Measurements from ENCODE around the gene ANKRD12. TPM values are rescaled to one million over a fixed set of nuclear protein-coding genes. Genes with fewer than 3 reads are reported as not detected.

ANKRD12 gene
- total RNA-seq, 1 experiment from 2014 or later, result 43.4 TPM

DNA sequence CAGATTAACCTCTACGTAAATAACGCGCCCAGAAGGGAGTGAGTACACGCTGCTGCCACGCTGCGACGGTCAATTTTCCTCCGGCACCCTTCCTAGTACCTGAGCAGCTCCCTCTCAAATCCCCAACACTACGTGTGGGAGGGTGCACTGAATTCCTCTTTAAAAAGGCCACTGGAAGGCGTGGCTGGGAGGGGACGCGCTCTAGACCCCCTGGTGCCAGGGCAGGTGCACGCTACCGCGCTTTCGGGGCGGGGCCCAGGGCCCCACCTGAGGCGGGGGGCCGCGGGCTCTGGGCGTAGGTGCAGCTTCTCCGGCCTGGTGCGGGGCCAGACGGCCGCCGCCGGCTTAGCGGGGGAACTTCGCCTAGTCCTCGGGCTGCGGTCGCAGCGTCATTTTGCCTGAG lies 668 bp upstream of the ANKRD12 start (continued):
- peak; percentile 41; the same call in 1 of the 2 replicates for TF ChIP-seq E2F1 (CRISPR knock-in tag; IDR thresholded peaks at IDR 0.05)
- peak; percentile 41; the same call in 1 of the 2 replicates for TF ChIP-seq ERG (CRISPR knock-in tag; IDR thresholded peaks at IDR 0.05)
- TF ChIP-seq ESRRA (CRISPR knock-in tag; IDR thresholded peaks at IDR 0.05; ENCODE audit: borderline replicate concordance), result peak; percentile 15; the same call in 1 of the 2 replicates

GRCh38 chr18:9137168-9138066 lies 836 bp downstream of the ANKRD12 start:
- peak overlapping the region; percentile 93 for H3K27ac Mint-ChIP-seq
- peaks cover 40% of the 10 kb centered on the region for H3K4me1 Mint-ChIP-seq
- no peak for TF ChIP-seq MXD4 (CRISPR knock-in tag; IDR thresholded peaks at IDR 0.05; ENCODE audit: borderline replicate concordance)
- no peak for TF ChIP-seq FOXJ3 (CRISPR knock-in tag; IDR thresholded peaks at IDR 0.05; ENCODE audit: borderline replicate concordance)
- TF ChIP-seq NFATC4 (CRISPR knock-in tag; IDR thresholded peaks at IDR 0.05), result no peak
- no peak for TF ChIP-seq CREB1 (CRISPR knock-in tag; IDR thresholded peaks at IDR 0.05)
- TF ChIP-seq USF1 (CRISPR knock-in tag; IDR thresholded peaks at IDR 0.05), result no peak
- TF ChIP-seq ZNF671 (CRISPR knock-in tag; IDR thresholded peaks at IDR 0.05), result no peak
- no peak for TF ChIP-seq GABPB1 (CRISPR knock-in tag; IDR thresholded peaks at IDR 0.05)
- no peak for TF ChIP-seq RELA (CRISPR knock-in tag; IDR thresholded peaks at IDR 0.05; ENCODE audit: borderline replicate concordance)
- no peak for TF ChIP-seq IRF2 (CRISPR knock-in tag; IDR thresholded peaks at IDR 0.05; ENCODE audit: borderline replicate concordance, low read depth)
- TF ChIP-seq FOXP4 (CRISPR knock-in tag; IDR thresholded peaks at IDR 0.05), result no peak
- TF ChIP-seq MYBL2 (CRISPR knock-in tag; IDR thresholded peaks at IDR 0.05), result no peak
- TF ChIP-seq HMGA2 (CRISPR knock-in tag; IDR thresholded peaks at IDR 0.05), result no peak
- no peak for TF ChIP-seq RORB (CRISPR knock-in tag; IDR thresholded peaks at IDR 0.05)
- no peak for TF ChIP-seq NFYB (CRISPR knock-in tag; conservative IDR thresholded peaks at IDR 0.05; ENCODE audit: low read depth)
- no peak for TF ChIP-seq ZNF138 (CRISPR knock-in tag; conservative IDR thresholded peaks at IDR 0.05)
- peaks cover 12% of the 10 kb centered on the region for H3K36me3 Mint-ChIP-seq
- H3K27me3 Mint-ChIP-seq (ENCODE audit: low read depth), result no peaks in the 10 kb centered on the region
- CTCF ChIA-PET, result interaction anchor here (0.6 to 2.0 kb wide), 6 partner anchors 10 to 922 kb away, joined by 3 to 5 read pairs (median 4); partner anchors contain the start of gene TWSG1
- H3K4me3 Mint-ChIP-seq, result peak overlapping the region; percentile 91
- POLR2A ChIA-PET, result interaction anchor here (0.7 to 2.4 kb wide), 4 partner anchors 34 to 340 kb away, joined by 3 to 10 read pairs (median 3); partner anchors contain the start of gene TWSG1
- DNase-seq (ENCODE audit: low spot score), result peak; percentile 52
- peak; percentile 37 for ATAC-seq
- no peaks in the 10 kb centered on the region for H3K9me3 Mint-ChIP-seq
